ENCODE data around the gene ISM1. TPM values are rescaled to one million over a fixed set of nuclear protein-coding genes. Genes with fewer than 3 reads are reported as not detected.

Gene ISM1
- total RNA-seq, 6 donors from 2014 or later = 2.2 to 7.4 (median 2.3) TPM; not detected in 1

- Histone ChIP-seq H3K36me3 (no peaks in the 10 kb centered on the region), H3K27me3 (no peaks in the 10 kb centered on the region), H3K27ac (no peak overlapping the region), H3K4me3 (no peak overlapping the region), H3K9me3 (no peaks in the 10 kb centered on the region), H3K4me1 (no peaks in the 10 kb centered on the region)
- WGBS, 2 donors = 65 to 75% methylated on average over 1 of the region's 1 CpG
- ATAC-seq (ENCODE audit: low FRiP score in 2 of 2) (no peak), DNase-seq (no peak)
- TF ChIP-seq POLR2AphosphoS5 (IDR thresholded peaks at IDR 0.05) = no peak
- no peak for TF ChIP-seq EP300 (IDR thresholded peaks at IDR 0.05)
- no peak for TF ChIP-seq POLR2A (IDR thresholded peaks at IDR 0.05)
- TF ChIP-seq CTCF (IDR thresholded peaks at IDR 0.05) = no peak
Observed at GRCh38 chr20:13183005-13183404, 38.1 kb upstream of the ISM1 start.

- H3K4me1 ChIP-seq = no peaks in the 10 kb centered on the region
- H3K4me3 ChIP-seq = no peak overlapping the region
- ATAC-seq (ENCODE audit: low FRiP score in 2 of 2) (no peak), DNase-seq (no peak)
- no peaks in the 10 kb centered on the region for H3K36me3 ChIP-seq
- H3K9me3 ChIP-seq = no peaks in the 10 kb centered on the region
- no peaks in the 10 kb centered on the region for H3K27me3 ChIP-seq
- 65 to 77% methylated on average over 3 of the region's 3 CpGs for WGBS, 2 donors
- H3K27ac ChIP-seq = no peak overlapping the region
- TF ChIP-seq EP300 (IDR thresholded peaks at IDR 0.05) (no peak), POLR2AphosphoS5 (IDR thresholded peaks at IDR 0.05) (no peak), CTCF (IDR thresholded peaks at IDR 0.05) (no peak), POLR2A (IDR thresholded peaks at IDR 0.05) (no peak)
Observed at GRCh38 chr20:13186043-13186774, 34.9 kb upstream of the ISM1 start.

DNA sequence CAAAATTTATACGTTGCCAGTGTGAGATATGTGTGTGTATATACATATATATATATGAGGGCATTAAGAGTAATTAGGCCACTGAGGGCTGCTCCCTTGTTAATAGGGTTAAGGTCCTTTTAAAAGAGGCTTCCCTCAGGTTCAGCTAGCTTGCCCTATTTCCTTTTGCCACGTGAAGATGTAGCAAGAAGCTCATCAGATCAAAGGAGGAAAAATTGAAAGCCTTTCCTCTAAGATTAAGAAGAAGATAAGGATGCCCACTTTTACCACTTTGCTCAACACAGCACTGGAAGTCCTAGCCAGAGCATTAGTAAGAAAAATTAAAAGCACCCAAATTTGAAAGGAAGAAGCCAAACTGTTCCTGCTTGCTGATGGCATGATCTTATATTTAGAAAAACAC, 33.2 kb upstream of the ISM1 start:
- Histone ChIP-seq H3K36me3 (no peaks in the 10 kb centered on the region), H3K9me3 (no peaks in the 10 kb centered on the region), H3K4me3 (no peak overlapping the region), H3K4me1 (no peaks in the 10 kb centered on the region), H3K27me3 (no peaks in the 10 kb centered on the region), H3K27ac (no peak overlapping the region)
- WGBS, 2 donors = 55 to 62% methylated on average over 2 of the region's 2 CpGs
- TF ChIP-seq CTCF (IDR thresholded peaks at IDR 0.05) (no peak), POLR2AphosphoS5 (IDR thresholded peaks at IDR 0.05) (no peak), POLR2A (IDR thresholded peaks at IDR 0.05) (no peak), EP300 (IDR thresholded peaks at IDR 0.05) (no peak)
- DNase-seq = no peak
- no peak for ATAC-seq (ENCODE audit: low FRiP score in 2 of 2)

DNA sequence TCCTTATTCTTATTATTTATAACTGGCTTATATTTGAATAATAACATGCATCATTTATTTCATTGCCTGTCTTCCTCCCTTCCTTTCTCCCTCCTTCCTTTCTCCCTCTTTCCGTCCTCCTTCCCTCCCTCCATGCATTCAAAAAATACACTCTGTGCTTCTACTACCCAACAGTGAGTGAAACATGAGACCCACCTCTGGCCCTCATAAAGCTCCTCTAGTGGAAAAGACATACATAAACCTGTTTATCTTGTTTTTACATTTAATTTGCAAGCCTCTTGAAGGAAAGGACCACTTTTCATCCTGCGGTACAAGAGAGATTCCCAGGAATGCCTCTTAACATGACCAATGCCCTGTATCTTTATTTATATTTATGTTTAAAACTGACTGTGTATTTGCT, 21.8 kb upstream of the ISM1 start:
- DNase-seq = no peak

More for the DNA sequence above, 21.8 kb upstream of the ISM1 start:
- Histone ChIP-seq H3K27ac (no peak overlapping the region), H3K27me3 (no peaks in the 10 kb centered on the region), H3K36me3 (no peaks in the 10 kb centered on the region), H3K9me3 (no peaks in the 10 kb centered on the region), H3K4me3 (no peak overlapping the region), H3K4me1 (no peaks in the 10 kb centered on the region)
- no peak for ATAC-seq (ENCODE audit: low FRiP score in 2 of 2)
- TF ChIP-seq CTCF (IDR thresholded peaks at IDR 0.05) (no peak), EP300 (IDR thresholded peaks at IDR 0.05) (no peak), POLR2AphosphoS5 (IDR thresholded peaks at IDR 0.05) (no peak), POLR2A (IDR thresholded peaks at IDR 0.05) (no peak)
- 81 to 87% methylated on average over 2 of the region's 2 CpGs for WGBS, 2 donors

All from upper lobe of left lung (tissue), 6 donors.